H9 (cell line): ENCODE measurements around the gene FSTL1. TPM values are rescaled to one million over a fixed set of nuclear protein-coding genes. Genes with fewer than 3 reads are reported as not detected.

Experiments
- DNase-seq: peaks from one replicate; pipeline ENCODE4 v3.0.0-alpha.2; 2017
- H2AFZ ChIP-seq: one replicate; pipeline ENCODE4 v1.6.1; 2013; ENCODE audit warnings: mild to moderate bottlenecking, low read length, control low read depth, moderate library complexity
- H2AK5ac ChIP-seq: 2 replicates; pipeline ENCODE4 v1.6.1; 2013; ENCODE audit warnings: low read length, control low read depth, mixed read lengths; ENCODE audit not compliant: insufficient read length
- H2BK120ac ChIP-seq: one replicate; pipeline ENCODE4 v1.6.1; 2013; ENCODE audit warnings: low read depth, mild to moderate bottlenecking, low read length, control low read depth, inconsistent platforms; ENCODE audit not compliant: poor library complexity, severe bottlenecking
- H2BK12ac ChIP-seq: 2 replicates; pipeline ENCODE4 v1.6.1; 2013; ENCODE audit warnings: low read length, control low read depth, mixed read lengths, low read depth; ENCODE audit not compliant: insufficient read length
- H2BK15ac ChIP-seq: 2 replicates; pipeline ENCODE4 v1.6.1; 2013; ENCODE audit warnings: low read depth, low read length, control low read depth
- H2BK20ac ChIP-seq: one replicate; pipeline ENCODE4 v1.6.1; 2013; ENCODE audit warnings: low read depth, mild to moderate bottlenecking, low read length, control low read depth, inconsistent platforms; ENCODE audit not compliant: poor library complexity, severe bottlenecking
- H2BK5ac ChIP-seq: 2 replicates; pipeline ENCODE4 v1.6.1; 2013; ENCODE audit warnings: low read length, control low read depth, mixed read lengths; ENCODE audit not compliant: insufficient read length
- H3K14ac ChIP-seq: 2 replicates; pipeline ENCODE4 v1.6.1; 2013; ENCODE audit warnings: low read length, control low read depth; ENCODE audit not compliant: insufficient read depth
- H3K18ac ChIP-seq: 2 replicates; pipeline ENCODE4 v1.6.1; 2013; ENCODE audit warnings: low read depth, mild to moderate bottlenecking, mixed read lengths, low read length, control low read depth; ENCODE audit not compliant: insufficient read length
- H3K23ac ChIP-seq: 2 replicates; pipeline ENCODE4 v1.6.1; 2013; ENCODE audit warnings: low read length, control low read depth, mixed read lengths, low read depth; ENCODE audit not compliant: insufficient read length
- H3K23me2 ChIP-seq: 2 replicates; pipeline ENCODE4 v1.6.1; 2013; ENCODE audit warnings: low read depth, mild to moderate bottlenecking, mixed read lengths, low read length, control low read depth; ENCODE audit not compliant: insufficient read length, poor library complexity, severe bottlenecking
- H3K27ac ChIP-seq: 2 replicates; pipeline ENCODE4 v1.5.1; 2013; ENCODE audit warnings: low read length, control low read depth, mixed read lengths, low read depth; ENCODE audit not compliant: insufficient read length
- H3K27me3 ChIP-seq: 2 replicates; pipeline ENCODE4 v1.6.1; 2013; ENCODE audit warnings: low read length, control low read depth, inconsistent platforms; ENCODE audit not compliant: insufficient read depth
- H3K4ac ChIP-seq: 2 replicates; pipeline ENCODE4 v1.6.1; 2013; ENCODE audit warnings: low read depth, mild to moderate bottlenecking, control low read depth, inconsistent platforms, low read length, moderate library complexity
- H3K4me1 ChIP-seq: 2 replicates; pipeline ENCODE4 v1.6.1; 2013; ENCODE audit warnings: low read length, control low read depth, inconsistent platforms; ENCODE audit not compliant: insufficient read depth
- H3K4me2 ChIP-seq: 2 replicates; pipeline ENCODE4 v1.6.1; 2013; ENCODE audit warnings: low read length, control low read depth, mixed read lengths; ENCODE audit not compliant: insufficient read length, insufficient read depth
- H3K56ac ChIP-seq: 2 replicates; pipeline ENCODE4 v1.6.1; 2013; ENCODE audit warnings: low read depth, mild to moderate bottlenecking, mixed read lengths, low read length, control low read depth; ENCODE audit not compliant: insufficient read length
- H3K79me1 ChIP-seq: 2 replicates; pipeline ENCODE4 v1.6.1; 2013; ENCODE audit warnings: low read depth, mild to moderate bottlenecking, moderate library complexity, low read length, control low read depth, inconsistent platforms; ENCODE audit not compliant: insufficient read depth, poor library complexity, severe bottlenecking
- H3K79me2 ChIP-seq: 2 replicates; pipeline ENCODE4 v1.6.1; 2013; ENCODE audit warnings: low read length, control low read depth, inconsistent platforms; ENCODE audit not compliant: insufficient read depth
- H3K9ac ChIP-seq: 2 replicates; pipeline ENCODE4 v1.6.1; 2013; ENCODE audit warnings: low read length, control low read depth, mixed read lengths; ENCODE audit not compliant: insufficient read length; ENCODE audit errors: extremely low read depth
- H3K9me3 ChIP-seq: one replicate; pipeline ENCODE4 v1.6.1; 2013; ENCODE audit warnings: low read depth, low read length, inconsistent platforms; ENCODE audit not compliant: control insufficient read depth
- H3T11ph ChIP-seq: one replicate; pipeline ENCODE4 v1.6.1; 2013; ENCODE audit warnings: mild to moderate bottlenecking, low read length, control low read depth, inconsistent platforms
- H4K20me1 ChIP-seq: one replicate; pipeline ENCODE4 v1.6.1; 2013; ENCODE audit not compliant: control insufficient read depth, insufficient read length, insufficient read depth
- H4K5ac ChIP-seq: 2 replicates; pipeline ENCODE4 v1.6.1; 2013; ENCODE audit warnings: low read depth, mild to moderate bottlenecking, mixed read lengths, low read length, control low read depth; ENCODE audit not compliant: insufficient read length
- H4K8ac ChIP-seq: replicated peaks from 2 replicates; pipeline ENCODE4 v1.6.1; 2013; ENCODE audit warnings: low read length, control low read depth, mixed read lengths, low read depth; ENCODE audit not compliant: insufficient read length
- H4K91ac ChIP-seq: 2 replicates; pipeline ENCODE4 v1.6.1; 2013; ENCODE audit warnings: low read depth, mild to moderate bottlenecking, moderate library complexity, mixed read lengths, low read length, control low read depth; ENCODE audit not compliant: insufficient read length
- H3K27ac Mint-ChIP-seq, 3 experiments: 2 replicates in 2 of 3; 3 replicates in 1 of 3; pipeline ENCODE4 v1.8.0; 2020 to 2021; ENCODE audit warnings: mixed read lengths in 3 of 3, mild to moderate bottlenecking in 1 of 3, moderate library complexity in 1 of 3
- H3K27me3 Mint-ChIP-seq: 2 replicates; pipeline ENCODE4 v1.8.0; 2021; ENCODE audit warnings: low read depth, mild to moderate bottlenecking, moderate library complexity, mixed read lengths
- H3K36me3 Mint-ChIP-seq, 3 experiments: 2 replicates in 2 of 3; 3 replicates in 1 of 3; pipeline ENCODE4 v1.8.0; 2020 to 2021; ENCODE audit warnings: low read depth in 3 of 3, mixed read lengths in 3 of 3; ENCODE audit not compliant: insufficient read depth in 1 of 3
- H3K4me1 Mint-ChIP-seq, 2 experiments: 2 replicates each; pipeline ENCODE4 v1.8.0; 2020; ENCODE audit warnings: mixed read lengths in 2 of 2
- H3K4me3 Mint-ChIP-seq, 2 experiments: 2 replicates in 1 of 2; 3 replicates in 1 of 2; pipeline ENCODE4 v1.8.0; 2020 to 2021; ENCODE audit warnings: mild to moderate bottlenecking in 2 of 2, mixed read lengths in 2 of 2, moderate library complexity in 1 of 2
- H3K9me3 Mint-ChIP-seq, 2 experiments: 2 replicates in 1 of 2; 3 replicates in 1 of 2; pipeline ENCODE4 v1.8.0; 2020; ENCODE audit warnings: mild to moderate bottlenecking in 2 of 2, mixed read lengths in 2 of 2, moderate library complexity in 1 of 2
- WGBS: extraction: QIAGEN DNeasy Blood & Tissue Kit; methylation state at CpG from one replicate; pipeline ENCODE4 v1.1.7; 2013; ENCODE audit warnings: missing lambda C conversion rate, low lambda C conversion rate, mixed read lengths; ENCODE audit not compliant: insufficient read length; ENCODE audit errors: extremely low coverage; 5-methylcytosine and 5-hydroxymethylcytosine counted together
- total RNA-seq: library from RNA; stranded (reverse); gene quantifications from 2 replicates; pipeline ENCODE4 v1.2.1, GENCODE V29; 2021
- TF ChIP-seq, protein P1 (sequence below): fragments of 200-600 bp; sonication (generic); conservative IDR thresholded peaks from 3 replicates; pipeline ENCODE4 v1.8.0; 2021; ENCODE audit warnings: antibody characterized with exemption, mild to moderate bottlenecking

FSTL1 gene
- total RNA-seq, 1 experiment from 2014 or later, result 326 TPM

DNA sequence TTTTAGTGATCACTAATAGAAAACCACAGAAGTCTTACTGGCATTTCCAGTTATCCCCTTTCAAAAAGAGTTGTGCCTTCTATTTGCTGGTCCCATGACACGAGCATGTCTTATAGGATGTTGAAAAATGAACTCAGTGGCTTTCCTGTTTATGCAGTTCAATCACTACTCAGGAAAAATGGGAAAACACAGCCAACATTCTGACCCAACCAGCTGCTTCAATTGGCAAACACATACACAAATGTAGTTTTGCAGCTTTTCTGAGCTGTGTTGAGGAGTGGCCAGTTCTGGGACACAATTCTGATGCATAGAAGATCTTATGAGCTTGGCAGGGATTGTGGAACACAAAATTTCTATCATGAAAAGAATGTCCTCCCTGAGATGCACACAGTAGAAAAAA, 40.3 kb downstream of the FSTL1 start:
- H3K36me3 Mint-ChIP-seq, result peaks cover 51 to 89% (median 88%) of the 10 kb centered on the region in 3 experiments; a peak in 6 of 7 replicates
- Histone ChIP-seq H4K5ac (no peak overlapping the region), H2AK5ac (no peak overlapping the region), H3K4me1 (no peaks in the 10 kb centered on the region), H4K20me1 (no peaks in the 10 kb centered on the region), H3K4ac (no peak overlapping the region), H3K14ac (no peak overlapping the region), H3K23ac (no peak overlapping the region), H2BK15ac (no peak overlapping the region), H3K56ac (no peak overlapping the region), H3K23me2 (no peaks in the 10 kb centered on the region), H2BK12ac (no peak overlapping the region), H3K79me2 (no peaks in the 10 kb centered on the region), H3K18ac (no peak overlapping the region), H3K9ac (no peak overlapping the region), H3K27me3 (no peaks in the 10 kb centered on the region), H2BK5ac (no peak overlapping the region), H2BK20ac (no peak overlapping the region), H2BK120ac (no peak overlapping the region), H4K91ac (no peak overlapping the region), H3T11ph (no peak overlapping the region), H3K79me1 (no peaks in the 10 kb centered on the region), H3K27ac (no peak overlapping the region), H3K4me2 (no peak overlapping the region), H2AFZ (no peak overlapping the region), H3K9me3 (no peaks in the 10 kb centered on the region), H4K8ac (no peak overlapping the region)
- WGBS, result no CpG with 5 or more reads among the region's 1 CpG
- H3K9me3 Mint-ChIP-seq, result no peaks in the 10 kb centered on the region; a peak in 1 of 5 replicates
- DNase-seq, result no peak
- no peak overlapping the region for H3K27ac Mint-ChIP-seq
- H3K4me3 Mint-ChIP-seq, result no peak overlapping the region
- TF ChIP-seq, protein P1, sequence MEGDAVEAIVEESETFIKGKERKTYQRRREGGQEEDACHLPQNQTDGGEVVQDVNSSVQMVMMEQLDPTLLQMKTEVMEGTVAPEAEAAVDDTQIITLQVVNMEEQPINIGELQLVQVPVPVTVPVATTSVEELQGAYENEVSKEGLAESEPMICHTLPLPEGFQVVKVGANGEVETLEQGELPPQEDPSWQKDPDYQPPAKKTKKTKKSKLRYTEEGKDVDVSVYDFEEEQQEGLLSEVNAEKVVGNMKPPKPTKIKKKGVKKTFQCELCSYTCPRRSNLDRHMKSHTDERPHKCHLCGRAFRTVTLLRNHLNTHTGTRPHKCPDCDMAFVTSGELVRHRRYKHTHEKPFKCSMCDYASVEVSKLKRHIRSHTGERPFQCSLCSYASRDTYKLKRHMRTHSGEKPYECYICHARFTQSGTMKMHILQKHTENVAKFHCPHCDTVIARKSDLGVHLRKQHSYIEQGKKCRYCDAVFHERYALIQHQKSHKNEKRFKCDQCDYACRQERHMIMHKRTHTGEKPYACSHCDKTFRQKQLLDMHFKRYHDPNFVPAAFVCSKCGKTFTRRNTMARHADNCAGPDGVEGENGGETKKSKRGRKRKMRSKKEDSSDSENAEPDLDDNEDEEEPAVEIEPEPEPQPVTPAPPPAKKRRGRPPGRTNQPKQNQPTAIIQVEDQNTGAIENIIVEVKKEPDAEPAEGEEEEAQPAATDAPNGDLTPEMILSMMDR, result no peak
- H3K27me3 Mint-ChIP-seq, result no peaks in the 10 kb centered on the region
- no peaks in the 10 kb centered on the region for H3K4me1 Mint-ChIP-seq
